ENCODE results near the gene PIGQ.

DNA sequence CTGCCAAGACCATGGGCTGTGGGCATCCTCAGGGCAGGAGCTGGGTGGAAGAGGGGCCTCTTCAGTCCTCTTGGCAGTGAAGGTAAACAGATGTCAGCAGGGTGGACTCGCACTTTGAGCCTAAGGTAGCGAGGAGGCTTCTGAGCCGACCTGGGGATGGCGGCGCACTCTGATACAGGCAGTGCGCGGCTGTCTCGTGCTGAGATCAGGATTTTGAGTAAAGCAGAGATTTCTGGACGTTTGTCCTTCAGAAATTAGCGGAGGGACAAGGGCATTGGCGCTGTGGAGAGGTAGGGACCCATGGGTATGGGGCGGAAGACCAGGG, 26.9 kb downstream of the PIGQ start:
- TF ChIP-seq EZH2phosphoT487 (IDR thresholded peaks at IDR 0.05; ENCODE audit: low read depth), result no peak
- TF ChIP-seq, protein P1, sequence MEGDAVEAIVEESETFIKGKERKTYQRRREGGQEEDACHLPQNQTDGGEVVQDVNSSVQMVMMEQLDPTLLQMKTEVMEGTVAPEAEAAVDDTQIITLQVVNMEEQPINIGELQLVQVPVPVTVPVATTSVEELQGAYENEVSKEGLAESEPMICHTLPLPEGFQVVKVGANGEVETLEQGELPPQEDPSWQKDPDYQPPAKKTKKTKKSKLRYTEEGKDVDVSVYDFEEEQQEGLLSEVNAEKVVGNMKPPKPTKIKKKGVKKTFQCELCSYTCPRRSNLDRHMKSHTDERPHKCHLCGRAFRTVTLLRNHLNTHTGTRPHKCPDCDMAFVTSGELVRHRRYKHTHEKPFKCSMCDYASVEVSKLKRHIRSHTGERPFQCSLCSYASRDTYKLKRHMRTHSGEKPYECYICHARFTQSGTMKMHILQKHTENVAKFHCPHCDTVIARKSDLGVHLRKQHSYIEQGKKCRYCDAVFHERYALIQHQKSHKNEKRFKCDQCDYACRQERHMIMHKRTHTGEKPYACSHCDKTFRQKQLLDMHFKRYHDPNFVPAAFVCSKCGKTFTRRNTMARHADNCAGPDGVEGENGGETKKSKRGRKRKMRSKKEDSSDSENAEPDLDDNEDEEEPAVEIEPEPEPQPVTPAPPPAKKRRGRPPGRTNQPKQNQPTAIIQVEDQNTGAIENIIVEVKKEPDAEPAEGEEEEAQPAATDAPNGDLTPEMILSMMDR (IDR thresholded peaks at IDR 0.05; ENCODE audit: low read depth, low read length), result no peak
